CD4-positive, alpha-beta T cell treated with Interleukin-6 at 100 ng/mL for 8 hours (primary cell): ENCODE data around the gene CACNA1I.

ENCODE experiments used
- DNase-seq: peaks from one replicate; pipeline ENCODE4 v3.0.0-alpha.2; 2020; ENCODE audit warnings: mixed read lengths, low spot score

CACNA1I gene

DNA sequence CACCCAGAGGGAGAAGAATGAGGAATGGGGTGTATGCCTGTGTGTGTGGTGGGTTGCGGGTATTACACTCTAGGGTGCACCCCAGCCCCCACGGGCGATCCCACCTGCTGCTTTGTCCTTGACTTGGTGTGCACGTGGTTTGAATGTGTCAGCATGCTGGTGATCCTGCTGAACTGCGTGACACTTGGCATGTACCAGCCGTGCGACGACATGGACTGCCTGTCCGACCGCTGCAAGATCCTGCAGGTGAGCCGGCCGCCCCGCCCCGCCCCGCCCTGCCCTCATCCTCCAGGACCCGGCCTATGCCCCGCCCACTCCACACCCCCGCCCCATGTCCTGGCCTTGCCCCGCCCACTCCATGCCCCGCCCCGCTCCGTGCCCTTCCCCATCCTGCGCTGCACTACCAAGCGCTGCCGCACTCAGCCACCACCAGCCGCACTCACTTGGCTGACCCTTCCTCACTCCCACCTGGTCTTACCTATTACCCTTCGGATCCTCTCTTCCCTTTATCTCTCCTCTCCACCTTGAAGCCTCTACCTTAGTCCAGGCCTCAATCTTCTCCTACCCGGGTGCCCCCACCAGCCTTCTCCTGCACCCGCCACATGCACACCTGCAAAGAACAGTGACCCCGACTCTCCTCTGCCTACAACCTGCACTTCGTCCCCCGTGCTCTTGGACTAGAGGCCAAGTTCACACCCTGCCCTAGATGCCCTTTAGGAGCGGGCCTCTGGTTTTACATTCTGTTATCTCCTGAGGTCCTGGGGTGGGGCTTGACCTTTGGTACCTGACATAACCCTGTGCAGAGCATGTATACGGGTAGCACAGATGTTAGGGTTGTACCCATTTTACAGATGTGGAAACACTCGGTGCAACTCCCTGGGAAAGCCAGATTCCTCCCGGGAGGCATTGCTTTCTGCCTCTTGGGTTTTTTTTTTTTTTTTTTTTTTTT lies 27.7 kb downstream of the CACNA1I start:
- peak; percentile 78 for DNase-seq

DNA sequence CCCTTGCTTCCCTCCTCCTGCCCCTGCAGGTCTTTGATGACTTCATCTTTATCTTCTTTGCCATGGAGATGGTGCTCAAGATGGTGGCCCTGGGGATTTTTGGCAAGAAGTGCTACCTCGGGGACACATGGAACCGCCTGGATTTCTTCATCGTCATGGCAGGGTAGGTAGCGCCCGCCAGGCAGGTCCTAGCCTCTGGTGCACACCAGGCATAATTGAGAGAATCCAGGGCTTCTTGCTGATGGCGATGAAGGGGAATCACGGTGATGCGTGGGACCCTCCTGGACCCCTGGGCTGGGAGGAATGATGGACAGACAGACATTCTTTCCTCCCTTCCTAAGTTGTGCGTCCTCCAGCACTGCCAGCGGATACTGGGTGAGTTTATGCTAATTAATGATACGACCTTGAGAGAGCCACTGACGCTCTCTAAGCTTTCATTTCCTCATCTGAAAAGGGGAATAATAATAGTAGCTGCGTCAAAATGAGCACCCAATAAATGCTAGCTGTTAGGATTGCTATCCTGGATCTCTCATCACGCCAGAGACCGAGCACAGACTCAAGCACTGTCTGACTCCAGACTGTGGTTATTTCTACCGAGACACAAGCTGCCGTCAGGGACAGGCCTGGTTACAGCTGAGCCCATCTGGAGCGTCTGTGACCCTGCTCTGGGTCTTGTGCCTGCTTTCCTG lies 30.1 kb downstream of the CACNA1I start:
- DNase-seq, result no peak

DNA sequence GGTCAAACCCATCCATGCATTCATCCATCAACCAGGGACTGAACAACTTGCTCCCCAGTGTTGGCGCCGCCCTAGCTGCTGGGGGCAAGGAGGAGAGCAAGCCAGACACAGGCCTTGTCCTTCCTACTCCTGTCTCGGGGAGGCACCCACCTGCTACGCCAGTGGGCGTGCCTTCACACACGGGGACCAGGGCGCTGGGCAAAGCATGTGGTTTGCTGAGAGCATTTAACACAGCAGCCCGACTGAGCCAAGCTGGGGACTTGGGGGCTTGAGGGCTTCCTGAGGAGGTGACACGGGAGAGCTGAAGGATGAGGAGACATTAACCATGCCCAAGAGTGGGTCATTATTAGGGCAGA lies 30.6 kb downstream of the CACNA1I start:
- no peak for DNase-seq

DNA sequence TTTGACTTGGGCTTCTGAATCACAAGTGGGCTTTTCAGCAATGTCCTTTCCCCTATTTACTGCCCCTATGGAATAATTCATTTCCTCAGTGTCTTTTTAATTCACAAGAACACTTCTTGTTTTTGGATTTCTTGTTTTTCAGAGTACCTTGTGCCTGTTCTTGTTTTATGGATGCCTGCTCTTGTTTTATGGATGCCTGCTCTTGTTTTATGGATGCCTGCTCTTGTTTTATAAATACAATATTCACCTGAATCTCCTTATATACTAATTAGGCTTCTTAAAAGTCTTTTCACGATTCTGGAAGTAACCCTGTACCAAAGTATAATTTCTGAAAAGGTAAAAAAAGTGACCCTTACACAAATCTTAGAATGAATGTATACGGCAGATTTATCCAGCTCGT lies 32.8 kb downstream of the CACNA1I start:
- no peak for DNase-seq

DNA sequence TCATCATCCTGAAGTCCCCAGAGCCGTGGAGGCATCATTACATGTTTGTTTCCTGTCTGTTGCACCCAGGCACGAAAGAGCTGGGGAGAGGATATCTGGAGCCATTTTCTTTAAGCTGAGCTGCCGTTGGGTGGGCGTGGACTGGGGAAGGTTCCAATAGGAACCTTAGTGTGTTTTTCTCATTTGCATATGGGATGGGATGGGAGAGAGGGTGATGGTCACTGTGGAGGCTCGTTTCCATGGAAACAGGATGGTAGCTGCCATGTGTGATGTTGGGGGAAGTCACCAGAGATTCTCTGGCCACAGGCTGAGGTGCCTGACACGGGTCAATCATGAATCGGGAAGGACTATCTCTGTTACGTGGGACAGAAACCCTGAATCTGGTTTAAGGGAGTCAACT lies 39.7 kb downstream of the CACNA1I start:
- DNase-seq, result no peak

DNA sequence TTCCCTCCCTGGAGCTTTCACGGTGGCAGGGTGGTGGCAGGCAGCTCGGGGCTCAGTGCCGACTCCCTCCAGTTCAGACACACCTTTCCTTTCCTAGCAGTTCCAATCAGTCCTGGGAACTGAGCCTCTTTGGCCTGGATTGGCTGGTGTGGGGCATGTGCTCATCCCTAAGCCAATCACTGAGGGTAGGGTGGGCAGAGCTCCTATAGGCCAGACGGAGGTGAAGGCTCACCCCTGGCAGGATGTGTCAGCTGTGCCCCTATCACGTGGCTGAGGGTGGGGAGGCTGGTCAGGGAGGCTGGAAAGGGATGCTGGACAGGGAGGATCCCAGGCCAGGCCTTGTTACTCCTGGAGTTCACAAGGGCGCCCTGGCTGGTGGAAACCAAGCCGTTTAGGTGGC lies 40.2 kb downstream of the CACNA1I start:
- no peak for DNase-seq

DNA sequence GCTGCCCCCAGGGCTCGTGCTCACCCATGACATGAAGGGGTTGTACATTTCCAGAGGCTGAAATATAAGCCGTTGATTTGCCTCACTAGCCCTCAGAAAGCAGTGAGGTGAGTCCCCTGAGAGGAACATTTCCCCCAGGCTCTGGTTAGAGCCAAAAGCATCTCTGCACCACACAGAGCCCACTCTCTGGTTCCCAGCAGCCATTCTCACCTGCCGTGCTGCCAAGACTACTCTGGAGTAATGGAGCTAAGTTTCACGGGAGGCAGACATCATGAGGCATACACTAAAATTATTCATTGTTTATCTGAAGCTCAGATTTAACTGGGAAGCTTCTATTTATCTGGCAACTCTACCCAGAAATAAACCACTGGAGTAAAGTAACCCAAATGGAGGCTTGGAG lies 40.8 kb downstream of the CACNA1I start:
- DNase-seq, result no peak

DNA sequence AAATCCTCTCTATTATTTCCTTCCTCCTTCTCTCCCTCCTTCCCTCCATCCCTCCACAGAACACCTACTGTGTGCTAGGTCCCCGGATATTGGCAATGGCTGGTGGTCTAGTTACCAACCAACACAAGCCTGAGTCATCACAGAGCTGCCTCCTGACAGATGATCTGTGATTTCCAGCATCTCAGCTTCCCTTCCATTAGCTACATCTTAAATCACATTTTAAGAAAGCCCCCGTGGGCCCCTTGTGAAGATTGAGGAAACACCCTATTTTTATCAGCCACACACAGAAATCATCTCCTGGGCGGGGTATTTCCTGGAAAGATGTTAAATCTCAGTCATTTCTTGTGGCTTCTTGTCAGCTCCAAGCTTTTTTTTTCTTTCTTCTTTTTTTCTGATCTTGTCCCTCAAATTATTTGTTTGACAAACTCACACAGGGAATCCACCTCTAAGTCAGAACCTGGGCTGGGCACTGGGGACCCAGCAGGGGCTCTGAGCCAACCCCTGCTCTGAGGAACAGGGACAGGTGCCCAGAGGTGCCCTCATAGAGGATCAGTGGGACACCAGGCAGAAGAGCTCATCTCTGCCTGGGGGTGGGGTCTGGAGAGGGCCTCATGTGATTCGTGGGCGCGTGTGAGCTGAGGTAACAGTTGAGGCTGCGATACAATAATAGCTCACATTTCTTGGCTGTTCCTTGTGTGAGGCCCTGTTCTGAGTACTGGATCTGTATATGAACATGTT lies 42.4 kb downstream of the CACNA1I start:
- DNase-seq, result peak; percentile 24

DNA sequence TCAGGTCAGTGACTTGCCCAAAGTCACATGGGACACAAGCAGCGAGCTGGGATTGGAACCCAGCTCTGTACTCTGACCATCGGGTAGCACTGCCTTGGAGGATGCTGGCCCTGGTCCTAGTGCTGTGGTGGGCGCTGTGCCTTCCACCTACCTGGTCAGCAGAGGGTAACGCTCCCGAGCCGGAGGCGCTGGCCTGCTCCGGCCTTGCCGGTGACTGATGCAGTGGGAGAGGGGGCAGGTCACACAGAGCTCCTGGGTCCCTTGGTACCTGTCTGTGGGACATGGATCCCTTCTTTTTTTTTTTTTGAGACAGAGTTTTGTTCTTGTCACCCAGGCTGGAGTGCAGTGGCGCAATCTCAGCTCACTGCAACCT lies 43.0 kb downstream of the CACNA1I start:
- DNase-seq, result no peak

DNA sequence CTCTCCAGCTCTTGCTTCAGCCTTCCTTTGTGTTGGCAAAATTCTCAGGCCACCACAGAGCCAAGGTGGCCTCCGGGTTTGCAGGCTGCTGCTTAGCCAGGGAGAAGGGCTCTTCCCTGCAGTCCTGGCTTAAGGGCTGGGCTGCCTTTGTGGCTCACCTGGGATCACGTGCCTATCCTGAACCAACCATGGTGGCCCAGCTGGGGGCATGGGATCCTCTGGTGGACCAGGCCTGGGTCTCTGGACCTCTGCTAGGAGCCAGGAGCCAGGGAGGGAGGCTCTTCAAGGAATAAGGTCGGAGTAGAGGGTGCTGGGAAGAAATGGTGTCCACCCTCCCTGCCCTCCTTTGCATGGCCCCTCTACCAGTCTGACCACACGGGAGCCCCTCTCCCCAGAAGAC lies 43.9 kb downstream of the CACNA1I start:
- no peak for DNase-seq

DNA sequence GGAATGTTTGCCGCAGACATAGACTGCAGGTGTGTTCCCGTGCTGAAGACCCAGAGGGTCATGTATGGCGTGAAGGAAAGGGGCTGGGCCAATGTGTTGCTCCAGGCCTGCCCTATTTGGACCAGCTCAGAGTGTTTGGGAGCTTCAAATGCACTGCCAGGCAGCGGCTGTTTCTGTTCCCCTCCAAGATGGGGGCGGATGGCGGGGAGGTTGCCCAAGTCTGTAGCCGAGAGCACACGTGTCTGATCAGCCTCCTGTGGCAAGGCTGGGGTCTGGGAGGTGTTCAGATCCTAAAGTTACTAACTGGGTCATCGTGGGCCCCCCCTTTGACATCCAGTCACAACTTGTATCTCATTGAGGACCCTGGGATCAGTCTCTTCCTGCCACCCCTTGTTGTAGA lies 45.5 kb downstream of the CACNA1I start:
- DNase-seq, result no peak

DNA sequence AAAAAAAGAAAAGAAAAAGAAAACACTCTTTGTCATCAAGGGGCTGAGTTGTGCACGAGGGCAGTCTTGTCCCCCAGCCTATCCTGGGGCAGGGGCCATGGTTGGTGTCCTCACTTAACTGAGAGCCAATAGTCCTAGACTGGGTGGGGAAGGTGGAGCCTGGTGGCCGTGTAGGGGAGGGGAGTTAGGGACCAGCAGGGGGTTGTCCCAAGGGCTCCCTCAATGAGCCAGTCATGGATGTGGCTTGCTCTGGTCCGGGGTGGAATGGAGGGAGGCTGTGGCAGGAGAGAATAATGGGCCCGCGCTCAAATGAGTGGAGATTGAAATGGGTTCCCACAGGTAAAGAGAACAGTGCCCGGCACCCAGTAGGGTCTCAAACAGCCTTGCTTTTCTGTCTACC lies 46.2 kb downstream of the CACNA1I start:
- no peak for DNase-seq

DNA sequence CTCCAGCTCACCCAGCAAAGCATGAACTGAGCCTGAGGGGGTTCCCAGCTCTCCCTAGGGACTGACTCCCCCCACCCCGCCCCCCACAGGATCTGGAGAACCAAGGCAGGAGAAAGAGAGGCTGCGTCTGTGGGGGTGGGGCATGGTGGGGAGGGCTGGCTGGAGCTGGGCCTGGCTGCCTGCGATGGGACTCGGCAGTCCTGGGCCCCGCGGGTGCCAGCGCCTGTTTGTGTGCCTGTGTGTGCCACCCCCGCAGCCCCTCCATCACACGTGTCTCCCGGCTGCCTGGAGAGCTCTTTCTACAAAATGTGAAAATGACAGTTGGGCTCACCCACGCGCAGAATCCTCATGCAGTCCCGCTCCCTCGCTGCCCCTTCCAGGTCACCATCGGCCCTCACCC lies 46.8 kb downstream of the CACNA1I start:
- no peak for DNase-seq

DNA sequence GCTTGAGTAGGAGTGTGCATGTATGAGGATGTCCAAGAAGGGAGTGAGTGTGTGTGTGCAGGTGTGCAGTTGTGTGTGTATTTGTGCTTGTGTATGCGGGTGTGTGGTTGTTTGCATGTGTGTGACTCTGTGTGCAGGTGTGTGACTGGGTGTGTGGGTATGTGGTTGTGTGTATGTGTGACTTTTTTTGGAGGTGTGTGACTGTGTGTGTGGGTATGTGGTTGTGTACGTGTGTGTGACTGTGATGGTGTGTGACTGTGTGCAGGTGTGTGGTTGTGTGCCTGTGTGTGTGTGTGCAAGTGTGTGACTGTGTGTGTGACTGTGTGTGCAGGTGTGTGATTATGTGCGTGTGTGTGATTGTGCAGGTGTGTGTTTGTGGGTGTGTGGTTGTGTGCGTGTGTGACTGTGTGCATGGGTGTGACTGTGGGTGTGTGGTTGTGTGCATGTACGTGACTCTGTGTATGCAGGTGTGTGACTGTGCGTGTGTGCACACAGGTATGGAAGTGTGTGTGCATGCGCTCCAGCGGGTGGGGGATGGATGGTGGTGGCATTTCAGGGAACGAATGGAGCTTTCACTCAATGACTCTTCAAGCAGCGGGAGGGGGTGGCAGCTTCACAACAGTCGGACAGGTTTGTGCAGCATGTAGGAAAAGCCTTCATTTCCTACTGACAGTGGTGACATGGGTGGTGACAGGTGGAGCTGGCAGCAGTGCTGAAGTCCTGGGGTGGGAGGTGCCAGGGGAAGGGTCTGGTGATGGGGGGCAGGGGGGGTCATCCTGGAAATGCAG lies 47.6 kb downstream of the CACNA1I start:
- no peak for DNase-seq

DNA sequence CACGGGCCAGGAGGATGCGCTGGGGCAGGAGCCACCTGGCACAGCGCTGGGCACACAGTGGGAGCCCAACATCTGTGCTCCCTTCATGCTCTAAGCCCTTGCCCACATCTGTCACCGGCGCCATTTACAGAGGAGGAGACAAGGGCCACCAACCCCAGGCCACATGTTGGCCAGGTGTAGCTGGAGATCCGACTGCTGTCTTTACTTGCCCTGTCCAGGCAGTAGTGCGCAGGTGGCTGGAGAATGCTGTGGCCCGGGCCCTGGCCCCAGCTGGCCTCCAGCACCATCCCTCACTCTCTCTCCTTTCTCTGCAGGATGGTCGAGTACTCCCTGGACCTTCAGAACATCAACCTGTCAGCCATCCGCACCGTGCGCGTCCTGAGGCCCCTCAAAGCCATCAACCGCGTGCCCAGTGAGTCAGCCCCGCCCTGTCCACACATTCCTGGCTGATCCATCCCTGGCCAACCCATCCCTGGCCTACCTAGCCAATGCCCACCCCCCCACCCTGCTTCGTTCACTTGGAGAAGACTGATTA lies 48.5 kb downstream of the CACNA1I start:
- no peak for DNase-seq

DNA sequence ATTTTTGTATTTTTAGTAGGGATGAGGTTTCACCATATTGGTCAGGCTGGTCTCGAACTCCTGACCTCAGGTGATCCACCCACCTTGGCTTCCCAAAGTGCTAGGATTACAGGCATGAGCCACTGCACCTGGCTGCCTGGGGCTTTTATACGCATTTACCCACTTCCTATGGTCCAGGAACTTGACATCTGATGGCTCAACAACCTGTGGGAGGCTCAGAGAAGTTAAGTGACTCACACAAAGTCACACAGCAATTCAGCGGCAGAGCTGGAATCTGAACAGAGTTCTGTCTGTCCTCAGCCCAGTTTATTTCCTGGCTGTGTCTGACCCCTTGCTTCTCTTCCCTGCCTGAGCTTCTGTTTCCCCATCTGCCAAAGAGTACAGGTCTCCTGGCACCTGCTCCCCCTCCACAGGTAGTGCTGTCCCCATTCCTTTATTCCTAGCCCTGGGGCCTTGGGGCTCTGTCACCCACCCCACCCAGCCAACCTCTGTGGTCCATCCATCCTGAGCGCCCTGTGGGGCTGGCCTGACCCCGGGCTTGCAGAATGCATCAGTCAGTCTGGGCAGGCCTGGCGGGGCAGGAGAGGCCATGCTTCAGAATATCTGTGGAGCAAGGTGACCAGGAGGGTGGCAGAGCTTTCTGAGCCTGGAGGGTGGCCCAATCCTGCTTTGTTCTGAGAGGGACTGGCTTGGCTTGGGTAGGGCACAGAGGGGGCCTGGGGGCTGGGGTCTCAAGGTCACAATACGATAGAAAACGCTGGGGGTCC lies 50.6 kb downstream of the CACNA1I start:
- no peak for DNase-seq

DNA sequence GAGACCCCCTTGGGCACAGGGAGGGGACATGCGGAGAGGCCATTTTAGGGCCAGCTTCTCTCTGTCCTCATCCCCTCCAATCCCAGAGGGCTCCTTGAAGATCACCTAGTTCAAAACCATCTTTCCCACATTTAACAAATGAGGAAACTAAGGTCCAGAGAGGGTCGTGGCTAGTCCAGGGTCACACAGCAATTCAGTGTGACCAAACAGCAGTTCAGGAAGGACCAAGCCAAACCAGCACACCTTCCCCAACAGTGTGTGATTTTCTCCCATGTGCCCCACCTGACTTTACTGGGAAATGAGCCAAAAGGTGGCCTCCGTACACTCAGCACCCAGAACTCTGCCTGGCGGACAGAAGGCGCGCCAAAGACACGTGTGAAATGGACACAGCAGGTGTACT lies 51.3 kb downstream of the CACNA1I start:
- no peak for DNase-seq

DNA sequence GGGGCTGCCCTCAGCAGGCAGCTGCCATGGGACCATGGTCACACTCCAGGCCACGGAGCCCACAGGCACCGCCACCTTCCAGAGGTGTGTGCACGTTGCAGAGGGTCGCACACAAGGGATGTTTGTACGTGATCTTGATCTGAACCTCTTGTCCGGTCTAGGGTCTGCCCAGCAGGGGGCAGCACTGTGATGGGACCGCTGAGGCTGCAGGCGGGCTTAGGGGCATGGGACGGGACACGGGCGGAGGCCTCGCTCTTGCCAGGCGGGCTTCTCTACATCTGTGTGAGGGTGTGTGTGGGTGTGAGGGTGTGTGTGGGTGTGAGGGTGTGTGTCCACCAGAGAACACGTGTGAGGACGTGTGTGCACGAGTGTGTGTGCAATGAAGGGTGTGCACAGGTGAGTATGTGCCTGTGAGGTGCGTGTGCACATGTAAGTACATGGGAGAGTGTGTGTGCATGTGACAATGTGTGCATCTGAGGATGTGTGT lies 52.4 kb downstream of the CACNA1I start:
- DNase-seq, result peak; percentile 67

DNA sequence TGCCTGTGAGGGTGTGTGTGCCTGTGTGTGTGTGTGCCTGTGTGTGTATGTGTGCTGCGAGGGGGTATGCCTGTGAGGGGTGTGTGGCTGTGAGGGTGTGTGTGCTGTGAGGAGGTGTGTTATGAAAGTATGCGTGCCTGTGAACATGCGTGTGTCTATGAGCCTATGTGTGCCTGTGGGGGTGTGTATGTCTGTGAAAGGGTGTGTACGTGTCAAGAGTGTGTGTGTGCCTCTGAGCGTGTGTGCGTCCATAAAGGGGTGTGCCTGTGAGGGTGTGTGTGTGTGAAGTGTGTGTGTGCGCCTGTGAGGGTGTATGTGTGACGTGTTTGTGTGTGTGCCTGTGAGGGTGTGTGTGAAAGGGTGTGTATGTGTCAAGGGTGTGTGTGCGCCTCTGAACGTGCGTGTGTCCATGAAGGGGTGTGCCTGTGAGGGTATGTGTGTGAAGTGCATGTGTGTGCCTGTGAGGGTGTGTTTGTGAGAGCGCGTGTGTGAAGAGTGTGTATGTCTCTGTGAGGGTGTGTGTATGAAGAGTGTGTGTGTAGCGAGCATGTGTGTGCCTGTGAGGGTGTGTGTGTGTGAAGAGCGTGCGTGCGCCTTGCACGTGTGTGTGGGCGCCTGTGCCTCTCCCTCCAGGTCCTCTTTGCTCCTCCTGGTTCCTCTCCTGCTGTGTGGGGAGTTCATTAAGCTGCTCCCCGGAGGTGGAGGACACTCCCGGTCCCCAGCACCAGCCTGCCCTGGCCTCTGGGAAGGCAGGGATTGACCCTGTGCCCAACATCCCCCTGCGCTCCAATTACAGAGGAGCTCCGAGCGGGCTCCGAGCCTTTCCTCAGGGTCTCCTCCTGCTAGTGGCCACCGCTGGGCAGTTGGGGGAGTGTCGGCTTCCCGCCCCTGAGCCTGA lies 53.3 kb downstream of the CACNA1I start:
- no peak for DNase-seq

DNA sequence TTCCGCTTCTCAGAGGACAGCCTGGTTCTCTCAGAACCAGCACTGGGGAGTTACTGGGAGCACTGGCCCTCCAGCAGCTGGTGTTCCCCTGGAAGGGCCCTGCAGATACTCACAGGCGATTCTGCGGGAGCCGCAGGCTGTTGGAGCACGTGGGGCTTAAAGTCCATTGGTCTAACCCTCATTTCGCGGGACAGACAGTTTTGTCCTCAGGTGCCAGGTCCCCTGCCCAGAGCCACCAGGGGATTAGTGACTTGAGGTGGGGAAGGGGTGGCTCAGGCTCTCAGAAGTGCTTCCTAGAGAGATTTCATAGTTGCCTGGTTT lies 53.9 kb downstream of the CACNA1I start:
- no peak for DNase-seq
